Lower lobe of right lung (tissue), 2 donors: ENCODE measurements around the gene PPP1R37. TPM values are rescaled to one million over a fixed set of nuclear protein-coding genes. Genes with fewer than 3 reads are reported as not detected.

ENCODE experiments used
- ATAC-seq, 2 donors: fragments of 200-7000 bp; cut with Tn5 transposase; one replicate each; pipeline ENCODE4 v1.9.1; 2020 to 2022; ENCODE audit warnings: mild to moderate bottlenecking in 2 of 2, moderate library complexity in 2 of 2
- DNase-seq: peaks from one replicate; pipeline ENCODE4 v3.0.0-alpha.2; 2020
- H3K27ac ChIP-seq: fragments of 200-600 bp; one replicate; pipeline ENCODE4 v1.8.0; 2022
- H3K27me3 ChIP-seq: fragments of 200-600 bp; one replicate; pipeline ENCODE4 v1.8.0; 2022; ENCODE audit warnings: low read depth
- H3K36me3 ChIP-seq: fragments of 200-600 bp; one replicate; pipeline ENCODE4 v1.8.0; 2022; ENCODE audit warnings: mild to moderate bottlenecking
- H3K4me1 ChIP-seq: fragments of 200-600 bp; one replicate; pipeline ENCODE4 v1.8.0; 2022
- H3K4me3 ChIP-seq: fragments of 200-600 bp; one replicate; pipeline ENCODE4 v1.8.0; 2022; ENCODE audit warnings: mild to moderate bottlenecking
- H3K9me3 ChIP-seq: fragments of 200-600 bp; one replicate; pipeline ENCODE4 v1.8.0; 2022
- CTCF ChIP-seq: fragments of 200-600 bp; IDR thresholded peaks from one replicate; pipeline ENCODE4 v1.8.0; 2022; ENCODE audit warnings: antibody characterized with exemption, mild to moderate bottlenecking
- intact Hi-C: fragments of 100-400 bp; cut with DNase I; formaldehyde crosslinking; loops from one replicate; pipeline ENCODE4 v1.11.0; 2022
- total RNA-seq: library from RNA; stranded (reverse); fragmentation: NEBNext Ultra II Directional; extraction: Animal tissue kit (Norgen Biotek cat#: 25700); gene quantifications from one replicate; pipeline ENCODE4 v1.2.1, GENCODE V29; 2021
- donor health status: DM: no; HTN: yes; CAD: no; lungs with severe emphysema.

The PPP1R37 gene
- total RNA-seq, 1 donor from 2014 or later = 29.1 TPM

- Histone ChIP-seq H3K27me3 (no peaks in the 10 kb centered on the region), H3K36me3 (peaks cover 58% of the 10 kb centered on the region), H3K9me3 (no peaks in the 10 kb centered on the region), H3K27ac (no peak overlapping the region), H3K4me1 (peaks cover 27% of the 10 kb centered on the region), H3K4me3 (no peak overlapping the region)
- intact Hi-C loops = no loop called here
- ATAC-seq (no peak), DNase-seq (no peak)
- no peak for TF ChIP-seq CTCF
Observed at GRCh38 chr19:45049073-45049736, 43.8 kb upstream of the PPP1R37 start.

- peaks cover 58% of the 10 kb centered on the region for H3K36me3 ChIP-seq
- intact Hi-C loops = no loop called here
- H3K27me3 ChIP-seq = no peaks in the 10 kb centered on the region
- no peak overlapping the region for H3K27ac ChIP-seq
- no peaks in the 10 kb centered on the region for H3K9me3 ChIP-seq
- H3K4me3 ChIP-seq = no peak overlapping the region
- peaks cover 20% of the 10 kb centered on the region for H3K4me1 ChIP-seq
- DNase-seq (no peak), ATAC-seq (no peak)
- TF ChIP-seq CTCF = no peak
Observed at GRCh38 chr19:45050036-45050435, 42.9 kb upstream of the PPP1R37 start.

- TF ChIP-seq CTCF = no peak
- peaks cover 2% of the 10 kb centered on the region for H3K4me1 ChIP-seq
- intact Hi-C loops = no loop called here
- H3K36me3 ChIP-seq = peaks cover 58% of the 10 kb centered on the region
- DNase-seq = no peak
- no peak for ATAC-seq
- H3K27me3 ChIP-seq = no peaks in the 10 kb centered on the region
- H3K27ac ChIP-seq = no peak overlapping the region
- H3K4me3 ChIP-seq = no peak overlapping the region
- H3K9me3 ChIP-seq = no peaks in the 10 kb centered on the region
Observed at GRCh38 chr19:45051929-45052579, 40.9 kb upstream of the PPP1R37 start.

- Histone ChIP-seq H3K36me3 (peaks cover 100% of the 10 kb centered on the region), H3K27ac (no peak overlapping the region), H3K9me3 (no peaks in the 10 kb centered on the region), H3K4me3 (no peak overlapping the region), H3K4me1 (no peaks in the 10 kb centered on the region), H3K27me3 (no peaks in the 10 kb centered on the region)
- TF ChIP-seq CTCF = no peak
- ATAC-seq = no peak
- intact Hi-C loops = no loop called here
- no peak for DNase-seq
Observed at GRCh38 chr19:45056831-45057230, 36.1 kb upstream of the PPP1R37 start.

- H3K4me1 ChIP-seq = no peaks in the 10 kb centered on the region
- H3K4me3 ChIP-seq = no peak overlapping the region
- no peaks in the 10 kb centered on the region for H3K9me3 ChIP-seq
- ATAC-seq (no peak), DNase-seq (no peak)
- TF ChIP-seq CTCF = no peak
- intact Hi-C loops = no loop called here
- peaks cover 100% of the 10 kb centered on the region for H3K36me3 ChIP-seq
- H3K27me3 ChIP-seq = no peaks in the 10 kb centered on the region
- no peak overlapping the region for H3K27ac ChIP-seq
Observed at GRCh38 chr19:45057444-45057843, 35.5 kb upstream of the PPP1R37 start.
